HepG2 (cell line): Measurements from ENCODE around the gene AARS1. TPM values are rescaled to one million over a fixed set of nuclear protein-coding genes. Genes with fewer than 3 reads are reported as not detected.

Experiments
- CENPX ChIP-seq: sonication (generic); formaldehyde crosslinking; IDR thresholded peaks from 2 replicates; pipeline ENCODE4 v1.9.0; 2021; ENCODE audit warnings: mild to moderate bottlenecking, missing genetic modification reagents, moderate library complexity
- MAFK ChIP-seq, 2 experiments: IDR thresholded peaks in 1 of 2; conservative IDR thresholded peaks in 1 of 2; 2 replicates each; pipeline ENCODE4 v1.6.1; 2011; ENCODE audit warnings: improper control_type of control experiment in 2 of 2, low read length in 2 of 2
- NKX3-1 ChIP-seq: sonication (generic); formaldehyde crosslinking; IDR thresholded peaks from 2 replicates; pipeline ENCODE4 v1.5.0; 2020; ENCODE audit warnings: missing genetic modification reagents
- NR2F1 ChIP-seq, 2 experiments: fragments of 450-650 bp in 1 of 2; formaldehyde crosslinking in 1 of 2; IDR thresholded peaks; 2 replicates each; pipeline versions ENCODE4 v1.5.0 to v1.6.1; 2016 to 2020; ENCODE audit warnings: mild to moderate bottlenecking in 1 of 2, missing compliant biosample characterization in 1 of 2, missing genetic modification reagents in 1 of 2, moderate library complexity in 1 of 2
- ZBTB3 ChIP-seq: sonication (generic); formaldehyde crosslinking; IDR thresholded peaks from 2 replicates; pipeline ENCODE4 v1.4.0; 2020; ENCODE audit warnings: low read depth, mild to moderate bottlenecking, moderate library complexity, missing genetic modification reagents, borderline replicate concordance
- ZHX1 ChIP-seq: sonication (generic); formaldehyde crosslinking; IDR thresholded peaks from 2 replicates; pipeline ENCODE4 v1.8.1; 2022; ENCODE audit warnings: low read depth, mild to moderate bottlenecking, missing genetic modification reagents
- ZNF121 ChIP-seq: sonication (generic); formaldehyde crosslinking; IDR thresholded peaks from 2 replicates; pipeline ENCODE4 v1.5.0; 2020; ENCODE audit warnings: mild to moderate bottlenecking, missing genetic modification reagents
- ZNF30 ChIP-seq: sonication (generic); formaldehyde crosslinking; IDR thresholded peaks from 2 replicates; pipeline ENCODE4 v1.5.0; 2020; ENCODE audit warnings: mild to moderate bottlenecking, missing genetic modification reagents
- ZNF431 ChIP-seq: sonication (generic); formaldehyde crosslinking; IDR thresholded peaks from 2 replicates; pipeline ENCODE4 v1.9.0; 2022; ENCODE audit warnings: missing genetic modification reagents, low read depth, mild to moderate bottlenecking, borderline replicate concordance
- ZNF510 ChIP-seq: sonication (generic); formaldehyde crosslinking; IDR thresholded peaks from 2 replicates; pipeline ENCODE4 v1.4.0; 2020; ENCODE audit warnings: low read depth, mild to moderate bottlenecking, missing genetic modification reagents
- ZNF552 ChIP-seq: sonication (generic); formaldehyde crosslinking; IDR thresholded peaks from 2 replicates; pipeline ENCODE4 v1.9.0; 2022; ENCODE audit warnings: missing genetic modification reagents, mild to moderate bottlenecking, borderline replicate concordance
- ZXDC ChIP-seq: sonication (generic); formaldehyde crosslinking; IDR thresholded peaks from 2 replicates; pipeline ENCODE4 v1.5.0; 2020; ENCODE audit warnings: mild to moderate bottlenecking, missing genetic modification reagents
- polyA plus RNA-seq, 8 experiments: library from polyadenylated mRNA; depleted of rRNA in 3 of 8; stranded (reverse) in 7 of 8; unstranded in 1 of 8; fragments of >200 nt; fragmentation: Illumina TruSeq in 4 of 8; extraction: Trizol in 4 of 8; gene quantifications; 2 replicates each; pipeline versions ENCODE4 v1.2.1 to v1.2.3, GENCODE V29; 2011 to 2016; ENCODE audit warnings: low read depth in 4 of 8, missing spikeins in 1 of 8, mixed read lengths in 1 of 8; ENCODE audit not compliant: insufficient read depth in 1 of 8
- total RNA-seq, 5 experiments: library from RNA; depleted of rRNA; stranded (reverse); fragments of >200 nt; fragmentation: Illumina TruSeq; extraction: Trizol; gene quantifications; 2 replicates each; pipeline ENCODE4 v1.2.3, GENCODE V29; 2016; ENCODE audit warnings: low read depth in 1 of 5
- TF ChIP-seq, protein P1 (sequence below): IDR thresholded peaks from 2 replicates; pipeline ENCODE4 v1.6.1; 2012; ENCODE audit warnings: low read length, improper control_type of control experiment
- TF ChIP-seq, protein P2 (sequence below), 2 experiments: sonication (generic) in 1 of 2; formaldehyde crosslinking in 1 of 2; IDR thresholded peaks; 2 replicates each; pipeline versions ENCODE4 v1.4.0 to v1.6.1; 2018 to 2020; ENCODE audit warnings: missing genetic modification reagents in 2 of 2, borderline replicate concordance in 1 of 2, low read depth in 1 of 2, mild to moderate bottlenecking in 1 of 2, missing biosample characterization in 1 of 2
- TF ChIP-seq, protein P3 (sequence below): IDR thresholded peaks from 2 replicates; pipeline ENCODE4 v1.6.1; 2016; ENCODE audit warnings: low read depth

The AARS1 gene
- total and polyA plus RNA-seq, 2 of the 13 experiments (the other 11 are each of a cell fraction or from before 2014, with no cell fraction given): 107 to 132 TPM

GRCh38 chr16:70251629-70252354, 37.5 kb downstream of the AARS1 start, which contains the start of gene EXOSC6 (continued):
- TF ChIP-seq, protein P1, sequence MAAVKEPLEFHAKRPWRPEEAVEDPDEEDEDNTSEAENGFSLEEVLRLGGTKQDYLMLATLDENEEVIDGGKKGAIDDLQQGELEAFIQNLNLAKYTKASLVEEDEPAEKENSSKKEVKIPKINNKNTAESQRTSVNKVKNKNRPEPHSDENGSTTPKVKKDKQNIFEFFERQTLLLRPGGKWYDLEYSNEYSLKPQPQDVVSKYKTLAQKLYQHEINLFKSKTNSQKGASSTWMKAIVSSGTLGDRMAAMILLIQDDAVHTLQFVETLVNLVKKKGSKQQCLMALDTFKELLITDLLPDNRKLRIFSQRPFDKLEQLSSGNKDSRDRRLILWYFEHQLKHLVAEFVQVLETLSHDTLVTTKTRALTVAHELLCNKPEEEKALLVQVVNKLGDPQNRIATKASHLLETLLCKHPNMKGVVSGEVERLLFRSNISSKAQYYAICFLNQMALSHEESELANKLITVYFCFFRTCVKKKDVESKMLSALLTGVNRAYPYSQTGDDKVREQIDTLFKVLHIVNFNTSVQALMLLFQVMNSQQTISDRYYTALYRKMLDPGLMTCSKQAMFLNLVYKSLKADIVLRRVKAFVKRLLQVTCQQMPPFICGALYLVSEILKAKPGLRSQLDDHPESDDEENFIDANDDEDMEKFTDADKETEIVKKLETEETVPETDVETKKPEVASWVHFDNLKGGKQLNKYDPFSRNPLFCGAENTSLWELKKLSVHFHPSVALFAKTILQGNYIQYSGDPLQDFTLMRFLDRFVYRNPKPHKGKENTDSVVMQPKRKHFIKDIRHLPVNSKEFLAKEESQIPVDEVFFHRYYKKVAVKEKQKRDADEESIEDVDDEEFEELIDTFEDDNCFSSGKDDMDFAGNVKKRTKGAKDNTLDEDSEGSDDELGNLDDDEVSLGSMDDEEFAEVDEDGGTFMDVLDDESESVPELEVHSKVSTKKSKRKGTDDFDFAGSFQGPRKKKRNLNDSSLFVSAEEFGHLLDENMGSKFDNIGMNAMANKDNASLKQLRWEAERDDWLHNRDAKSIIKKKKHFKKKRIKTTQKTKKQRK: no peak
- TF ChIP-seq ZHX1 (CRISPR knock-in tag): peak; percentile 95
- peak; percentile 95 for TF ChIP-seq ZXDC (CRISPR knock-in tag)
- TF ChIP-seq ZNF510 (CRISPR knock-in tag): peak; percentile 78; the same call in 1 of the 2 replicates
- TF ChIP-seq MAFK (conservative IDR thresholded peaks at IDR 0.05 in 1 of 2, IDR thresholded peaks at IDR 0.05 in 1 of 2; ENCODE audit: low read length in 2 of 2): no peak
- TF ChIP-seq, protein P2, sequence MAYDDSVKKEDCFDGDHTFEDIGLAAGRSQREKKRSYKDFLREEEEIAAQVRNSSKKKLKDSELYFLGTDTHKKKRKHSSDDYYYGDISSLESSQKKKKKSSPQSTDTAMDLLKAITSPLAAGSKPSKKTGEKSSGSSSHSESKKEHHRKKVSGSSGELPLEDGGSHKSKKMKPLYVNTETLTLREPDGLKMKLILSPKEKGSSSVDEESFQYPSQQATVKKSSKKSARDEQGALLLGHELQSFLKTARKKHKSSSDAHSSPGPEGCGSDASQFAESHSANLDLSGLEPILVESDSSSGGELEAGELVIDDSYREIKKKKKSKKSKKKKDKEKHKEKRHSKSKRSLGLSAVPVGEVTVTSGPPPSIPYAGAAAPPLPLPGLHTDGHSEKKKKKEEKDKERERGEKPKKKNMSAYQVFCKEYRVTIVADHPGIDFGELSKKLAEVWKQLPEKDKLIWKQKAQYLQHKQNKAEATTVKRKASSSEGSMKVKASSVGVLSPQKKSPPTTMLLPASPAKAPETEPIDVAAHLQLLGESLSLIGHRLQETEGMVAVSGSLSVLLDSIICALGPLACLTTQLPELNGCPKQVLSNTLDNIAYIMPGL (CRISPR knock-in tag; IDR thresholded peaks at IDR 0.05; ENCODE audit: borderline replicate concordance in 1 of 2, low read depth in 1 of 2): peak; percentile 95 to 97
- TF ChIP-seq ZNF30: no peak
- TF ChIP-seq ZNF552: peak; percentile 97
- TF ChIP-seq, protein P3, sequence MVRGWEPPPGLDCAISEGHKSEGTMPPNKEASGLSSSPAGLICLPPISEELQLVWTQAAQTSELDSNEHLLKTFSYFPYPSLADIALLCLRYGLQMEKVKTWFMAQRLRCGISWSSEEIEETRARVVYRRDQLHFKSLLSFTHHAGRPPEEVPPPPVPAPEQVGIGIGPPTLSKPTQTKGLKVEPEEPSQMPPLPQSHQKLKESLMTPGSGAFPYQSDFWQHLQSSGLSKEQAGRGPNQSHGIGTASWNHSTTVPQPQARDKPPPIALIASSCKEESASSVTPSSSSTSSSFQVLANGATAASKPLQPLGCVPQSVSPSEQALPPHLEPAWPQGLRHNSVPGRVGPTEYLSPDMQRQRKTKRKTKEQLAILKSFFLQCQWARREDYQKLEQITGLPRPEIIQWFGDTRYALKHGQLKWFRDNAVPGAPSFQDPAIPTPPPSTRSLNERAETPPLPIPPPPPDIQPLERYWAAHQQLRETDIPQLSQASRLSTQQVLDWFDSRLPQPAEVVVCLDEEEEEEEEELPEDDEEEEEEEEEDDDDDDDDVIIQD: peak; percentile 96
- no peak for TF ChIP-seq NR2F1 (CRISPR knock-in tag; IDR thresholded peaks at IDR 0.05)
- TF ChIP-seq ZNF431: peak; percentile 95
- TF ChIP-seq CENPX (CRISPR knock-in tag): no peak
- no peak for TF ChIP-seq NKX3-1
- peak; percentile 71; the same call in 1 of the 2 replicates for TF ChIP-seq ZNF121 (CRISPR knock-in tag)
- TF ChIP-seq ZBTB3 (CRISPR knock-in tag): no peak; the same call in 1 of the 2 replicates
